ENCODE measurements around the gene TXNRD1. TPM values are rescaled to one million over a fixed set of nuclear protein-coding genes. Genes with fewer than 3 reads are reported as not detected.

The TXNRD1 gene
- total RNA-seq, 4 donors from 2014 or later: 243 to 594 (median 299) TPM

GRCh38 chr12:104188534-104188933, 27.0 kb upstream of the TXNRD1 start:
- Histone ChIP-seq H3K36me3 (no peaks in the 10 kb centered on the region), H3K27ac (replicated peaks in 1 of 4) (no peak overlapping the region), H3K4me3 (no peak overlapping the region), H3K27me3 (no peaks in the 10 kb centered on the region), H3K9me3 (peaks cover 0 to 18% (median 4%) of the 10 kb centered on the region in 4 donors), H3K4me1 (peaks cover 0 to 12% (median 10%) of the 10 kb centered on the region in 4 donors)
- intact Hi-C loops (cut with DNase I): no loop called here
- no peak for TF ChIP-seq POLR2A (IDR thresholded peaks at IDR 0.05; ENCODE audit: low read depth)
- TF ChIP-seq CTCF (IDR thresholded peaks at IDR 0.05): no peak
- TF ChIP-seq EP300 (IDR thresholded peaks at IDR 0.05): no peak
- no peak for TF ChIP-seq POLR2AphosphoS5 (IDR thresholded peaks at IDR 0.05)
- no peak for DNase-seq (ENCODE audit: extremely low spot score)
- WGBS: 96% methylated on average over 3 of the region's 3 CpGs

GRCh38 chr12:104189915-104190555, 25.5 kb upstream of the TXNRD1 start:
- intact Hi-C loops (cut with DNase I): no loop called here
- Histone ChIP-seq H3K27me3 (no peaks in the 10 kb centered on the region), H3K9me3 (peaks cover 0 to 9% (median 0%) of the 10 kb centered on the region in 4 donors), H3K27ac (replicated peaks in 1 of 4) (no peak overlapping the region), H3K4me3 (no peak overlapping the region), H3K36me3 (no peaks in the 10 kb centered on the region), H3K4me1 (peaks cover 0 to 8% (median 7%) of the 10 kb centered on the region in 4 donors)
- 88% methylated on average over 2 of the region's 2 CpGs for WGBS
- no peak for TF ChIP-seq POLR2A (IDR thresholded peaks at IDR 0.05; ENCODE audit: low read depth)
- TF ChIP-seq EP300 (IDR thresholded peaks at IDR 0.05): no peak
- TF ChIP-seq CTCF (IDR thresholded peaks at IDR 0.05): no peak
- TF ChIP-seq POLR2AphosphoS5 (IDR thresholded peaks at IDR 0.05): no peak
- no peak for DNase-seq (ENCODE audit: extremely low spot score)

- Histone ChIP-seq H3K27me3 (no peaks in the 10 kb centered on the region), H3K9me3 (peaks cover 0 to 9% (median 0%) of the 10 kb centered on the region in 4 donors), H3K27ac (replicated peaks in 1 of 4) (no peak overlapping the region), H3K4me3 (no peak overlapping the region), H3K4me1 (peaks cover 0 to 5% (median under 1%) of the 10 kb centered on the region in 4 donors), H3K36me3 (no peaks in the 10 kb centered on the region)
- intact Hi-C loops (cut with DNase I): no loop called here
- TF ChIP-seq CTCF (IDR thresholded peaks at IDR 0.05): no peak
- TF ChIP-seq EP300 (IDR thresholded peaks at IDR 0.05): no peak
- no peak for TF ChIP-seq POLR2A (IDR thresholded peaks at IDR 0.05; ENCODE audit: low read depth)
- TF ChIP-seq POLR2AphosphoS5 (IDR thresholded peaks at IDR 0.05): no peak
- DNase-seq (ENCODE audit: extremely low spot score): no peak
- WGBS: 97% methylated on average over 3 of the region's 3 CpGs
Observed at GRCh38 chr12:104190641-104191176, 24.9 kb upstream of the TXNRD1 start.

- DNase-seq (ENCODE audit: extremely low spot score): no peak
- H3K4me1 ChIP-seq: peaks cover 0 to 16% (median 10%) of the 10 kb centered on the region in 4 donors
- peaks cover 0 to 7% (median 0%) of the 10 kb centered on the region in 4 donors for H3K9me3 ChIP-seq
- no peaks in the 10 kb centered on the region for H3K36me3 ChIP-seq
- no peak for TF ChIP-seq POLR2AphosphoS5 (IDR thresholded peaks at IDR 0.05)
- no peak for TF ChIP-seq POLR2A (IDR thresholded peaks at IDR 0.05; ENCODE audit: low read depth)
- TF ChIP-seq CTCF (IDR thresholded peaks at IDR 0.05): no peak
- TF ChIP-seq EP300 (IDR thresholded peaks at IDR 0.05): no peak
- intact Hi-C loops (cut with DNase I): no loop called here
- WGBS: 62% methylated on average over 2 of the region's 2 CpGs
- peak overlapping the region in 1 of 4 donors; percentile 50 for H3K27ac ChIP-seq (replicated peaks in 1 of 4)
- H3K4me3 ChIP-seq: no peak overlapping the region
- H3K27me3 ChIP-seq: no peaks in the 10 kb centered on the region
Observed at GRCh38 chr12:104197264-104197663, 18.3 kb upstream of the TXNRD1 start.

Measured in esophagus muscularis mucosa (tissue), 4 donors.